Activated T-cell treated with anti-CD3 and anti-CD28 coated beads, Interleukin-2, amount 50 U/mL, for 4 hours (primary cell): ENCODE results near the gene KCTD2. TPM values are rescaled to one million over a fixed set of nuclear protein-coding genes. Genes with fewer than 3 reads are reported as not detected.
A peak's percentile ranks its signal among the peaks of the same experiment; 100 is the strongest.
"Not testable (repeated sequence)": the region's sequence is repeated elsewhere in the genome, so short reads cannot be mapped to it uniquely, and the experiment has no call there.

ENCODE experiments used
- ATAC-seq, 2 donors: fragments of 200-7000 bp; cut with Tn5 transposase; one replicate each; pipeline ENCODE4 v1.10.0; 2021
- DNase-seq: peaks from one replicate; pipeline ENCODE4 v3.0.0-alpha.2; 2020
- H3K27me3 Mint-ChIP-seq: one replicate; pipeline ENCODE4 v1.8.0; 2021; ENCODE audit warnings: low read depth, mixed read lengths
- H3K36me3 Mint-ChIP-seq: one replicate; pipeline ENCODE4 v1.8.0; 2022; ENCODE audit warnings: mixed read lengths; ENCODE audit not compliant: insufficient read depth
- H3K4me1 Mint-ChIP-seq: one replicate; pipeline ENCODE4 v1.8.0; 2021; ENCODE audit warnings: low read depth, mixed read lengths
- H3K4me3 Mint-ChIP-seq: one replicate; pipeline ENCODE4 v1.8.0; 2021; ENCODE audit warnings: mild to moderate bottlenecking, moderate library complexity, mixed read lengths
- H3K9me3 Mint-ChIP-seq: one replicate; pipeline ENCODE4 v1.8.0; 2021; ENCODE audit warnings: mixed read lengths
- total RNA-seq, 3 donors: library from RNA; stranded (reverse); gene quantifications; one replicate each; pipeline ENCODE4 v1.2.1, GENCODE V29; 2021

Gene KCTD2, protein sequence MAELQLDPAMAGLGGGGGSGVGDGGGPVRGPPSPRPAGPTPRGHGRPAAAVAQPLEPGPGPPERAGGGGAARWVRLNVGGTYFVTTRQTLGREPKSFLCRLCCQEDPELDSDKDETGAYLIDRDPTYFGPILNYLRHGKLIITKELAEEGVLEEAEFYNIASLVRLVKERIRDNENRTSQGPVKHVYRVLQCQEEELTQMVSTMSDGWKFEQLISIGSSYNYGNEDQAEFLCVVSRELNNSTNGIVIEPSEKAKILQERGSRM
- total RNA-seq = 10 to 100 TPM; 18.5 to 23.9 (median 22.2) TPM

DNA sequence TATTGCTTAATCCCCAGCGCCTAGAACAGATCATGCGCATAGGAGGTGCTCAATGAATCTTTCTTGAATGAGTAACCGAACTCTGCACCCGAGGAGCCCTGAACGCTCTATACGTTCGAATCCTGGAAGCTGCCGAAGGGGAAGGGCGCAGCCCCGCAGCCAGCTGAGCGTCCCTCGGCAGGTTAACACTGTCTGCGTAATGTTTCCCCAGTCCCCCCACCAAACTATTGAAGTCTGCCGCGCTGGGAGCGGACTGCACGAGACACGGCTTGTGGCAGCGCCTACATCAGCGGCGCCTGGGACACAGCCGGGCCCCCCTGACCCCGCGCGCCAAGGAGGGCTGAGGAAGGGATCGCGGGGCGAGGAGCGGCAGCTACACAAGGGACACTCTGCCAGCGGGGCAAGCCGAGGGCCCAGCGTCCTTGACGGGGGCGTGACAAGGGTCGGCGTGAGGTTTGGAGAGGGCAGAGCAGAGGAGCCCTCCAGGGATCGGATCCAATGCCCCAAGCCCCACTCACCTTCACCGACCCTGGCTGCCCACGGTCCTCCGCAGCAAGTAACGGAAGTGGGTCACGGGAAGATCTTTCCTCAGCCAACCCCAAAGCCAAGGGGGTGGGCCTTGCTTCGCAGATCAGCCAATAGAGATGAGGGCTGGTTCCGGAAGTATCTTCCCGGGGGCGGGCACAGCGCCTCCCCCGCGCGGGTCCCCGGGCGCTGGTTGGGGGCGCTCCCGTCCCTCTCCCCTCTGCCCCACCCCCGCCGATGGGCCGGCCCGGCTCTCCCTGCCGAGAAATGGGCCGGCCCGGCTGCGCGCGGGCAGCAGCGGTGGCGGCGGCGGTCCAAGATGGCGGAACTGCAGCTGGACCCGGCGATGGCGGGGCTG lies at the start of gene KCTD2, which contains the start of gene ATP5PD:
TSS of gene KCTD2 (plus strand) at position 819 of the 883 bp plus-strand sequence. CDS start at position 845, 26 bp downstream.
TSS of gene ATP5PD (minus strand) at position 563 of the 883 bp plus-strand sequence. CDS start 4,319 bp downstream, outside the sequence.
- DNase-seq (peak; percentile 93), ATAC-seq (peak; percentile 94 to 95)
- peaks cover 7% of the 10 kb centered on the region for H3K36me3 Mint-ChIP-seq
- H3K4me1 Mint-ChIP-seq = peaks cover 44% of the 10 kb centered on the region
- H3K4me3 Mint-ChIP-seq = peak within 1 kb of the TSS; percentile 98
- H3K27me3 Mint-ChIP-seq = no peaks in the 10 kb centered on the region
- H3K9me3 Mint-ChIP-seq = no peaks in the 10 kb centered on the region

DNA sequence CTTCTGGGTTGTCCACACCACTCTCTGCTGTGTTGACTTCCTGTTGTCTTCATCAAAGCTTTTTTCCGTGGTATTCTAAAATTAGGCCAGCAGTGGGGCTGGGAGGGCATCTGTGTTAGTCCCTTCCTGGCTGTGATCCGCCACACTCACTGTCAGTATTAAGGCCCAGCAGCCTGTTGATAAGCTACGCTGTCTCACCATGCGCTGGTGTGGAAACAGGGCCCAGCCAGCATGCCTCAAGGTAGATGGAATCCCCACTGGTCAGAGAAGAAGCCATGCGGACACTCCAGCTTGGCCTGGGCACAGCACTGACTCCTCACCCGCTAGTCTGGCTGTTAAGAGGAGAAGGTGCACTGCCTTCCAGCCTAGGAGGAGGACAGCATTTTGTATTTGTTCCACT lies 48.2 kb upstream of the KCTD2 start:
- H3K27me3 Mint-ChIP-seq = peaks cover 5% of the 10 kb centered on the region
- DNase-seq (no peak), ATAC-seq (no peak)
- H3K36me3 Mint-ChIP-seq = no peaks in the 10 kb centered on the region
- H3K9me3 Mint-ChIP-seq = no peaks in the 10 kb centered on the region
- peaks cover 4% of the 10 kb centered on the region for H3K4me1 Mint-ChIP-seq
- no peak overlapping the region for H3K4me3 Mint-ChIP-seq

DNA sequence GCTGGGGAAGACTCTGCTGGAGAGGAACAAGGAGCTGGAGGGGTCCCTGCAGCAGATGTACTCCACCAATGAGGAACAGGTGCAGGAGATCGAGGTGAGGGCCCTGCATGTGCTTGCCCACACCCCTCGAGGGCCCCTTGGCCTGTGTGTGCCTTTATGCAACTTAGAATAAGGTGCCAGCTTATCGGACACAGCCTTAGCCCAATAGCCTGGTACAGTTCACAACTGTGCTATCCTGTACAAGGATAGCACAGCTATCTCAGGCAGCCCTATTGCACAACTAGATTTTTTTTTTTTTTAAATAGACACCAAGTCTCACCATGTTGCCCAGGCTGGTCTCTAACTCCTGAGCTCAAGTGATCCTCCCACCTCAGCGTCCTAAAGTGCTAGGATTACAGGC lies 47.5 kb upstream of the KCTD2 start:
- ATAC-seq (no peak), DNase-seq (no peak)
- peaks cover 6% of the 10 kb centered on the region for H3K27me3 Mint-ChIP-seq
- H3K4me3 Mint-ChIP-seq = no peak overlapping the region
- no peaks in the 10 kb centered on the region for H3K36me3 Mint-ChIP-seq
- no peaks in the 10 kb centered on the region for H3K9me3 Mint-ChIP-seq
- H3K4me1 Mint-ChIP-seq = peaks cover 4% of the 10 kb centered on the region

DNA sequence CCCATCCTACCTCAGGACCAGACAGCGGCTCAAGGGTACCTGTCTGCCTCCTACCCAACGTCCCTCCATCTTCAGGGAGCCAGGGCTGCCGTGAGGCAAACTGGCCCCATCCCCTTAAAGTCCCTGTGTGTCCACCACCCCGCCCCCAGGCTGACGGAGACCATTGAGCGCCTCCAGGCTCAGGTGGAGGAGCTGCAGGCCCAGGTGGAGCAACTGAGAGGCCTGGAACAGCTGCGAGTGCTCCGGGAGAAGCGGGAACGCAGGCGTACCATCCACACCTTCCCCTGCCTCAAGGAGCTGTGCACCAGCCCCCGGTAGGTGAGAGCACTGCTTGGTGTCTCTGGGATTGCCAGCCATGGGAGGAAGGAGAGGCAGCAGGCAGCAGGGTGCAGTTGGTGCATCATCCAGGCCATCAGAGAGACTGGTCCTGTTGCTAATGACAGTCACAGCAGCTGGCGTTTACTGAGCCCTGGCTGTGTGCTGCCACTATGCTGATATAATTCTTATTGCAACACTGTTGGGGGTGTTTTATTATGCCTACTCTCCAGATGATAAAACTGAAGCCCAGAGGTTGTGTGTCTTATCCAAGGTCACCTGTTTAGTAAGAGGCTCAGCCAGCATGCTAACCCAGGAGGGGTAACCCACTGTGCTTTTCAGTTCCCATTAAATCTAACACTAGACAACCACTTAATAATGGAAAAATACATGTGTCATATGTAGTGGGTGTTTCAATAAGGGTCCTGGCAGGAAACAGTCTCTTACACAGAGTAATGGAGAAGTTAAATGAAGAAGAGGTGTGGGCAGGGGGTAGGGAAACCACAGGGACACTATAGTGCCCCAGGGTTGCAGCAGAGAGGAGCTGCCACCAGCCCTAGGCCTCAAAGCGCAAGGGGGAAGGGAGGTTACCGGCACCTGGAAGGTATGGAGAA lies 44.8 kb upstream of the KCTD2 start:
- Mint-ChIP-seq H3K9me3 (no peaks in the 10 kb centered on the region), H3K4me3 (no peak overlapping the region), H3K4me1 (peaks cover 4% of the 10 kb centered on the region), H3K36me3 (no peaks in the 10 kb centered on the region), H3K27me3 (peaks cover 6% of the 10 kb centered on the region)
- DNase-seq (no peak), ATAC-seq (no peak)

DNA sequence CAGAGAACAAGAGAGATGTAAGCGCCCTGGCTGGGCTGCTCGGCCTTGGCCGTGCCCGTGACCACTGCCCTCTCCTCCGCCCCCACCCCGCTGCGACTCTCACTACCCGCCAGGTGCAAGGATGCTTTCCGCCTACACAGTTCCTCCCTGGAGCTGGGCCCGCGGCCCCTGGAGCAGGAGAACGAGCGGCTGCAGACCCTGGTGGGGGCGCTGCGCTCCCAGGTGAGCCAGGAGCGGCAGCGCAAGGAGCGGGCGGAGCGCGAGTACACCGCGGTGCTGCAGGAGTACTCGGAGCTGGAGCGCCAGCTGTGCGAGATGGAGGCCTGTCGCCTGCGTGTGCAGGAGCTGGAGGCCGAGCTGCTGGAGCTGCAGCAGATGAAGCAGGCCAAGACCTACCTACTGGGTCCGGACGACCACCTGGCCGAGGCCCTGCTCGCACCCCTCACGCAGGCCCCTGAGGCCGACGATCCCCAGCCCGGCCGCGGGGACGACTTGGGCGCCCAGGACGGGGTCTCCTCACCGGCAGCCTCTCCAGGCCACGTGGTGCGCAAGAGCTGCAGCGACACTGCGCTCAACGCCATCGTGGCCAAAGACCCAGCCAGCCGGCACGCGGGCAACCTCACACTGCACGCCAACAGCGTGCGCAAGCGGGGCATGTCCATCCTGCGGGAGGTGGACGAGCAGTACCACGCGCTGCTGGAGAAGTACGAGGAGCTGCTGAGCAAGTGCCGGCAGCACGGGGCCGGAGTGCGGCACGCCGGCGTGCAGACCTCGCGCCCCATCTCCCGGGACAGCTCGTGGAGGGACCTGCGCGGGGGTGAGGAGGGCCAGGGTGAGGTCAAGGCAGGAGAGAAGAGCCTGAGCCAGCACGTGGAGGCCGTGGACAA lies 43.7 kb upstream of the KCTD2 start:
- H3K36me3 Mint-ChIP-seq = no peaks in the 10 kb centered on the region
- no peak for ATAC-seq

DNA sequence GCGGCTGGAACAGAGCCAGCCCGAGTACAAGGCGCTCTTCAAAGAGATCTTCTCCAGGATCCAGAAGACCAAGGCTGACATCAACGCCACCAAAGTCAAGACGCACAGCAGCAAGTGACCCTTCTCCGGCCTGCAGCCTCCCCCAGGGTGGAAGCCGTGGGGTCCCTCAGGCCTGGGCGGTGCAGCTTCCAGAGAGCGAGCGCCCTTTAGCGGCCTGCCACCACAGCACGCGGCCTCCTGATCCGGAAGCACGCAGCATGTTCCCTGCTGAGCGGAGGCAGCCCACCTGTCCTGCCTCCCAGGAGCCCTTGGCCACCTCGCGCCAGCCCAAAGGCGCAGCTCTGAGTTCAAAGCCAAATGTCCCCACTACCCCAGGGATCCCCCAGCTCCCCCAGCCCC lies 43.1 kb upstream of the KCTD2 start:
- Mint-ChIP-seq H3K36me3 (no peaks in the 10 kb centered on the region), H3K27me3 (peaks cover 6% of the 10 kb centered on the region), H3K9me3 (no peaks in the 10 kb centered on the region), H3K4me3 (no peak overlapping the region), H3K4me1 (no peaks in the 10 kb centered on the region)
- ATAC-seq (no peak), DNase-seq (no peak)

More for the DNA sequence above, 43.7 kb upstream of the KCTD2 start:
- no peak overlapping the region for H3K4me3 Mint-ChIP-seq
- H3K4me1 Mint-ChIP-seq = peaks cover 4% of the 10 kb centered on the region
- no peaks in the 10 kb centered on the region for H3K9me3 Mint-ChIP-seq
- H3K27me3 Mint-ChIP-seq = peaks cover 6% of the 10 kb centered on the region
- no peak for DNase-seq

DNA sequence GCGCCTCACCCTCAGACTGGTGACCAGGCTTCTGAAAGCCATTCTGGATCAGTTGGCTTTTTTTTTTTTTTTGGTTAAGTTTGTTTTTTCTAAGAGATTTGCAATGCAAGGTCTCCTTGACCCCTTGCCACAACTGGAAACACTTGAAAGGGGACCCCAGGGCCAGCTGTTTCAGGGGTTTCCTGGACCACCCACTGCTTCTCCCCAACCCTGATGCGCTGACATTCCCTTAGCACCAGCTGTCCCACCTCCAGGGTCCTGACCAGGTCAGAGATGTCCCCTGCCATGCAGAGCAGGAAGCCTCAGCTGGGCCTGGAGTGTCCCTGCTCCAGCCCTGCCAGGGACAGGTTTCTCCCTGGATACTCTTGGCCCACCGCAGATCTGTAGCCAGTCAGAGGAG lies 42.7 kb upstream of the KCTD2 start:
- no peak for ATAC-seq
- H3K4me1 Mint-ChIP-seq = no peaks in the 10 kb centered on the region
- peaks cover 6% of the 10 kb centered on the region for H3K27me3 Mint-ChIP-seq
- DNase-seq = no peak
- no peaks in the 10 kb centered on the region for H3K36me3 Mint-ChIP-seq
- no peak overlapping the region for H3K4me3 Mint-ChIP-seq
- no peaks in the 10 kb centered on the region for H3K9me3 Mint-ChIP-seq

DNA sequence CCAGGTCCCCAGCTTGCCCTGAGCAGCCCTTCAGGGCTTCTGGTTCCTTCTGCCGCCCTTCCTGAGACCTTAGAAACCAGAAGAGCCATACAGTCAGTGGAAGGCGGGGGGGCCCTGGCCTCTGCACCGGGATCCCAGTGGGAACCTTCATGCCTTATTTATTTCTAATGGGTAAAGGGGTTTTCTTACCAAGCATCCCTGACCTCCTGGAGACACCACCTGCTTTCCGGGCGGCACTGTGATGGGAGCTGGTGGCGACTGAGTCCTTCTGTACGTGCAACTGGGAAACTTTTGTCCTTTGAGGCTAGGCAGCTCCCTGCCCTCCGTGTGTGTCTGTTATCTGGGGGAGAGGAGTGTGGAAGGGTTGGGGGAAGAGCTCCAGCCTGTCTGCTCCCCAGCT lies 41.7 kb upstream of the KCTD2 start:
- Mint-ChIP-seq H3K36me3 (no peaks in the 10 kb centered on the region), H3K4me3 (no peak overlapping the region), H3K27me3 (peaks cover 6% of the 10 kb centered on the region), H3K9me3 (no peaks in the 10 kb centered on the region), H3K4me1 (no peaks in the 10 kb centered on the region)
- DNase-seq (no peak), ATAC-seq (no peak)

DNA sequence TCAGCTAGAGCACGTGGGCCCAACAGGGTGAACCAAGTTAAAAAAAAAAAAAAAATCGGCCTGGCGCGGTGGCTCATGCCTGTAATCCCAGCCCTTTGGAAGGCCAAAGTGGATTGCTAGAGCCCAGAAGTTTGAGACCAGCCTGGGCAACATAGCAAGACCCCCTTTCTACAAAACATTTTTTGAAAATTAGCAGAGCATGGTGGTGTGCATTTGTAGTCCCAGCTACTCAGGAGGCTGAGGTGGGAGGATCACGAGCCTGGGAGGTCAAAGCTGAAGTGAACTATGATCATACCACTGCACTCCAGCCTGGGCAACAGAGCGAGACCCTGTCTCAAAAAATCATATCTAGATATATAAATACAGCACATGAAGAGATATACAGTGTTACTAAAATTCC lies 40.9 kb upstream of the KCTD2 start:
- not testable (repeated sequence) for ATAC-seq, H3K9me3 Mint-ChIP-seq, H3K27me3 Mint-ChIP-seq, H3K4me1 Mint-ChIP-seq, DNase-seq, H3K4me3 Mint-ChIP-seq, H3K36me3 Mint-ChIP-seq

DNA sequence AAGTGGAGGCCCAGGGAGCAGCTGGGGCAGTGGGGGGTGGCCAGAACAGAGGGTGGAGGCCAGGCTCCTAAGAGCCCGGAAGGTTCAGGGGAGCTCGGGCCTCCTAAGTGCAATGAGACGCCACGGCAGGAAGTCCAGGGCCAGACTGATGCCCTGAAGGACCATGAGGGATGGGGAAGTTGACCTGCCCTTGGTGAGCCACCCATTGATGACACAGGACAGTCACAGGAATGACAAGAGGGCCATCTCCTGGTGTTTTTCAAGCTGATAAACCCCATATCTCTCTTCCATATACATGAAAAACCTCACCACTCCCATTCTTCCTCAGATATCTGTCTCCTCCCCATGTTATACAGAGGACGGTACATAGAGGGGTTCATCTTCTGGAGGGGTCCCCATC lies 40.4 kb upstream of the KCTD2 start:
- ATAC-seq (no peak), DNase-seq (no peak)
- H3K27me3 Mint-ChIP-seq = peaks cover 6% of the 10 kb centered on the region
- H3K4me3 Mint-ChIP-seq = no peak overlapping the region
- H3K9me3 Mint-ChIP-seq = no peaks in the 10 kb centered on the region
- no peaks in the 10 kb centered on the region for H3K36me3 Mint-ChIP-seq
- peaks cover 7% of the 10 kb centered on the region for H3K4me1 Mint-ChIP-seq

DNA sequence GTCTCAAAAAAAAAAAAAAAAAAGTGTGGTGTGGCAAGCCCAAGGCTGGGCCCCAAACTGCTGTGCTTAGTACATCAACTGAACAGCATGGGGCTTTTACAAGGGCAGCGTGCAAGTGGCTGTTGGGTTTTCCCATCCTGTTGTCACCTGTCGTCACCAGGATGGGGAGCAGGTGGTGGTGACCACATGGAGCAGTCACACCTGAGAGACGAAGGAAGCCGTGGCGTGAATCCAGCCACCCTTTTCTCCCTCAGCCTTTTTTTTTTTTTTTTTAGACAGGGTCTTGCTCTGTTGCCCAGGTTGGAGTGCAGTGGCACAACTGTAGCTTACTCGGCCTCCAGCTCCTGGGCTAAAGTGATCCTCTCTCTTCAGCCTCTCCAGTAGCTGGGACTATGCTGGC lies 38.7 kb upstream of the KCTD2 start:
- H3K36me3 Mint-ChIP-seq = peaks cover 1% of the 10 kb centered on the region
- no peak for DNase-seq
- ATAC-seq = no peak
- H3K4me3 Mint-ChIP-seq = no peak overlapping the region
- H3K27me3 Mint-ChIP-seq = peaks cover 2% of the 10 kb centered on the region
- H3K4me1 Mint-ChIP-seq = peaks cover 17% of the 10 kb centered on the region
- no peaks in the 10 kb centered on the region for H3K9me3 Mint-ChIP-seq

DNA sequence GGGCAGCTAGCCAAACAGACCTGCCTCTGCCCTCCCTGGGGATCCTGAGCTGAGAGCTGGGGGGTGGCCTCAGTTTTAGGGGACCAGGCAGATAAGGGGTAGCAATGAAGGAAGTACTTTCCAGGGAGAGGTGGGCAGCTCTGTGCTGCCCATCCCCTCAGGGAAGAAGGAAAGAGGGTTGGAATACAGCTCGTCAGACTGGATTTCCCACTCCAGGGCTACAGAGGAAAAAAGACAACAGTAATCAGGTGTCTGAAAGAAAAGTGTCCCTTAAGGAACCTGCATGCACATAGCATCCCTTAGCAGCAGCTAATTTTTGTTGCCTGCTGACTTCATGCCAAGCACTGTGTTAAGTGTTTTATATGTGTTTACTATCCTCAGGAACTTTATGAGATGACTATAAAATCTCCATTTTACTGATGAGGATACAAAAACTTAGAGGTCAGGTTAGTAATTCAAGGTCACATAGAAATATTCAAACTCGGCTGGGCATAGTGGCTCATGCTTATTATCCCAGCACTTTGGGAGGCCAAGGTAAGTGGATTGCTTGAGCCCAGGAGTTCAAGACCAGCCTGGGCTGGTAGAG lies 37.8 kb upstream of the KCTD2 start:
- no peak for DNase-seq
- peaks cover 25% of the 10 kb centered on the region for H3K4me1 Mint-ChIP-seq
- peaks cover 6% of the 10 kb centered on the region for H3K36me3 Mint-ChIP-seq
- peaks cover 2% of the 10 kb centered on the region for H3K27me3 Mint-ChIP-seq
- no peak overlapping the region for H3K4me3 Mint-ChIP-seq
- no peak for ATAC-seq
- H3K9me3 Mint-ChIP-seq = no peaks in the 10 kb centered on the region
